ENCODE results near the gene ZNF683. TPM values are rescaled to one million over a fixed set of nuclear protein-coding genes. Genes with fewer than 3 reads are reported as not detected.

ZNF683 gene
- polyA plus RNA-seq, 1 donor (not counting 4 experiments of a cell fraction or from before 2014, with no cell fraction given): not detected

DNA sequence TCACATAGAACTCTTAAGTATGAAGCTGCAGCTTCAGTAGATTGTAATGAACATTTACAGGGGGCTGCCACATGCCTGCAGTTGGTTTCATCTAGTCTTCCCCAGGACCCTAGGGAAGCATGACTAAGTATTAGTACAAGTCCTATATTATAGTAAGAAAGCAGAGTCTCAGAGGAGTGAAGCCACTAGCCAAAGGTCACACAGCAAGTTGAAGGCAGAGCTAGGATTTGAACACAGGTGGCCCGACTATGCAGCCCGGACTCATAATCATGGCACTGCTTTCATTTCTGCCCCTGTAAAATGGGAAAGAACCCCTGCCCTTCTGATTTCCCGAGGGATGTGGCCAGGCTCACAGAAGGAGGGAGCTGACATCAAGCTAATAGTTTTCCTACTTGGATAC, 10.2 kb downstream of the ZNF683 start:
- Histone ChIP-seq H3K4me2 (ENCODE audit: control insufficient read depth, extremely low read depth, insufficient read depth, low read depth, low read length) (no peak overlapping the region), H3K9me3 (ENCODE audit: control insufficient read depth, low read depth, low read length) (no peaks in the 10 kb centered on the region), H3K36me3 (ENCODE audit: control insufficient read depth in 2 of 2, extremely low read depth in 1 of 2, insufficient read depth in 2 of 2, low read length in 2 of 2) (no peaks in the 10 kb centered on the region), H3K27ac (ENCODE audit: control insufficient read depth, insufficient read depth, low read length) (no peak overlapping the region), H3K27me3 (ENCODE audit: control insufficient read depth, extremely low read depth, insufficient read depth, low read length) (peaks cover 3% of the 10 kb centered on the region), H2AFZ (ENCODE audit: control insufficient read depth, low read length) (no peak overlapping the region), H4K20me1 (ENCODE audit: control insufficient read depth, extremely low read depth, insufficient read depth, low read length) (no peaks in the 10 kb centered on the region), H3K4me3 (ENCODE audit: control insufficient read depth in 2 of 3, extremely low read depth in 1 of 3, insufficient read depth in 2 of 3, low read depth in 1 of 3, low read length in 3 of 3) (no peak overlapping the region), H3K4me1 (ENCODE audit: control insufficient read depth, extremely low read depth, insufficient read depth, low read length) (peaks cover 21% of the 10 kb centered on the region), H3K9ac (ENCODE audit: control insufficient read depth, extremely low read depth, insufficient read depth, low read length) (no peak overlapping the region), H3K79me2 (ENCODE audit: control insufficient read depth, insufficient read depth, low read length) (no peaks in the 10 kb centered on the region), H3K9me1 (ENCODE audit: control insufficient read depth, extremely low read depth, insufficient read depth, low read length) (no peaks in the 10 kb centered on the region)
- TF ChIP-seq, protein P1, sequence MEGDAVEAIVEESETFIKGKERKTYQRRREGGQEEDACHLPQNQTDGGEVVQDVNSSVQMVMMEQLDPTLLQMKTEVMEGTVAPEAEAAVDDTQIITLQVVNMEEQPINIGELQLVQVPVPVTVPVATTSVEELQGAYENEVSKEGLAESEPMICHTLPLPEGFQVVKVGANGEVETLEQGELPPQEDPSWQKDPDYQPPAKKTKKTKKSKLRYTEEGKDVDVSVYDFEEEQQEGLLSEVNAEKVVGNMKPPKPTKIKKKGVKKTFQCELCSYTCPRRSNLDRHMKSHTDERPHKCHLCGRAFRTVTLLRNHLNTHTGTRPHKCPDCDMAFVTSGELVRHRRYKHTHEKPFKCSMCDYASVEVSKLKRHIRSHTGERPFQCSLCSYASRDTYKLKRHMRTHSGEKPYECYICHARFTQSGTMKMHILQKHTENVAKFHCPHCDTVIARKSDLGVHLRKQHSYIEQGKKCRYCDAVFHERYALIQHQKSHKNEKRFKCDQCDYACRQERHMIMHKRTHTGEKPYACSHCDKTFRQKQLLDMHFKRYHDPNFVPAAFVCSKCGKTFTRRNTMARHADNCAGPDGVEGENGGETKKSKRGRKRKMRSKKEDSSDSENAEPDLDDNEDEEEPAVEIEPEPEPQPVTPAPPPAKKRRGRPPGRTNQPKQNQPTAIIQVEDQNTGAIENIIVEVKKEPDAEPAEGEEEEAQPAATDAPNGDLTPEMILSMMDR (optimal IDR thresholded peaks at IDR 0.05 in 1 of 3, IDR thresholded peaks at IDR 0.05 in 1 of 3, conservative IDR thresholded peaks at IDR 0.05 in 1 of 3; ENCODE audit: extremely low read depth in 1 of 3, insufficient read depth in 2 of 3, low read length in 3 of 3): no peak
- no peak for TF ChIP-seq EZH2 (IDR thresholded peaks at IDR 0.05; ENCODE audit: low read length)
- dilution Hi-C loops (cut with MboI; ENCODE audit: extremely low pct_ligation_motif_present, low sequenced_read_pairs): no loop called here
- FAIRE-seq: no peak
- DNase-seq (ENCODE audit: low read depth, low spot score): no peak

DNA sequence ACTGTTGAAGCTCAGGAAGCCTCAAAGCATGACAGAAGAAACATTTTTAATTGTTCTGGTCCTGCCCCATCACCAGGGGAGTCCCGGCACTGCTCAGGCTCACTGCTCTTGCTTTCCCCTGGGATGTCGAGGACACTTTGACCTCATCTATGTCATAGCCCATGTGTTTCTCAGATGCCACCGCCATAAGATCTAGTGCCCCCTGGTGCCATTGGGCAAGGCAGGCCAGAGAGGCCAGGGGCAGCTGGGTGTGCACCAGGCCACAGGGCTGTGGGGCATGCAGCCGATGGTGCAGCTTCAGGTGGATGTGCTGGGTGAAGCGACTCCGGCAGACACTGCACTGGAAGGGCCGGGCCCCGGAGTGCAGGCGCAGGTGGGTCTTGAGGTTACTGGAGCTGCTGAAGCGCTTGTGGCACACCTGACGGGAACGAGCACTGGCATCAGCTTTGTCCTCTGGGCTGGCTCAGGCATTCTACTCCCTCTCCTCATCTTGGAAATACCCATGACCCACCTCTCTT, 10.9 kb downstream of the ZNF683 start:
- TF ChIP-seq, protein P1 (optimal IDR thresholded peaks at IDR 0.05 in 1 of 3, IDR thresholded peaks at IDR 0.05 in 1 of 3, conservative IDR thresholded peaks at IDR 0.05 in 1 of 3; ENCODE audit: extremely low read depth in 1 of 3, insufficient read depth in 2 of 3, low read length in 3 of 3): no peak
- TF ChIP-seq EZH2 (IDR thresholded peaks at IDR 0.05; ENCODE audit: low read length): no peak
- dilution Hi-C loops (cut with MboI; ENCODE audit: extremely low pct_ligation_motif_present, low sequenced_read_pairs): no loop called here
- peaks cover 3% of the 10 kb centered on the region for H3K27me3 ChIP-seq (ENCODE audit: control insufficient read depth, extremely low read depth, insufficient read depth, low read length)

More for the DNA sequence above, 10.9 kb downstream of the ZNF683 start:
- Histone ChIP-seq H4K20me1 (ENCODE audit: control insufficient read depth, extremely low read depth, insufficient read depth, low read length) (no peaks in the 10 kb centered on the region), H3K9me3 (ENCODE audit: control insufficient read depth, low read depth, low read length) (no peaks in the 10 kb centered on the region), H3K4me2 (ENCODE audit: control insufficient read depth, extremely low read depth, insufficient read depth, low read depth, low read length) (no peak overlapping the region), H3K79me2 (ENCODE audit: control insufficient read depth, insufficient read depth, low read length) (no peaks in the 10 kb centered on the region), H3K36me3 (ENCODE audit: control insufficient read depth in 2 of 2, extremely low read depth in 1 of 2, insufficient read depth in 2 of 2, low read length in 2 of 2) (no peaks in the 10 kb centered on the region), H3K9ac (ENCODE audit: control insufficient read depth, extremely low read depth, insufficient read depth, low read length) (no peak overlapping the region), H3K4me3 (ENCODE audit: control insufficient read depth in 2 of 3, extremely low read depth in 1 of 3, insufficient read depth in 2 of 3, low read depth in 1 of 3, low read length in 3 of 3) (no peak overlapping the region), H3K4me1 (ENCODE audit: control insufficient read depth, extremely low read depth, insufficient read depth, low read length) (peaks cover 28% of the 10 kb centered on the region), H2AFZ (ENCODE audit: control insufficient read depth, low read length) (no peak overlapping the region), H3K9me1 (ENCODE audit: control insufficient read depth, extremely low read depth, insufficient read depth, low read length) (no peaks in the 10 kb centered on the region), H3K27ac (ENCODE audit: control insufficient read depth, insufficient read depth, low read length) (no peak overlapping the region)
- FAIRE-seq (no peak), DNase-seq (ENCODE audit: low read depth, low spot score) (no peak)
